Measurements from ENCODE around the gene S100P.
A peak's percentile ranks its signal among the peaks of the same experiment; 100 is the strongest.

Gene S100P

DNA sequence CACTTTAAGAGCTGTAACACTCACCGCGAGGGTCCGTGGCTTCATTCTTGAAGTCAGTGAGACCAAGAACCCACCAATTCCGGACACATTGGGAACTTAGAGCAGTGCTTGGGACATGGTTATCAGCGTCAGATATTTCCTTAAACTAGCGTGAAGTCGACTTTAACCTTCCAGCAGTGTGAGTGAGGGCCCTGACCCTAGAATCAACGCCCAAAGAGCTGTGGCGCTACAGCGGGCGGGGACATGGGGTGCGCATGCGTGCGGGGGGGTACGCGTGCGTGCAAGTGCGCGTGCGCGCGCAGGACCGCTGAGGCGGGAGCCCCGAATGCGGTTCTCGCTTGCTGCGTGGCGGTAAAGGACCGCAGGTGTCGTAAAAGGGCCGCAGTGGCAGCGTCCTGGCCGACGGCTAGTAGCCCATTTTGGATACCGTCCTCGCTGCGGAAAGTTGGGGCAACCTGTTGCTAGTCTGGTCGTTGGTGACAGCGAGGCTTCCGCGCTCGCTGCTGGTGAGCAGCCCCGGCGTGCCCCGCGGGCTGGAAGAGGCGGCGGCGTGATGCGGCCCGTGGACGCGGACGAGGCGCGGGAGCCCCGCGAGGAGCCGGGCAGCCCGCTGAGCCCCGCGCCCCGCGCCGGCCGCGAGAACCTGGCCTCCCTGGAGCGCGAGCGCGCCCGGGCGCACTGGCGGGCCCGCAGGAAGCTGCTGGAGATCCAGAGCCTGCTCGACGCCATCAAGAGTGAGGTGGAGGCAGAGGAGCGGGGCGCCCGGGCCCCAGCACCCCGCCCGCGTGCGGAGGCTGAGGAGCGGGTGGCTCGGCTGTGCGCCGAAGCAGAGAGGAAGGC, 19.8 kb upstream of the S100P start:
- DNase-seq: peak; percentile 90

DNA sequence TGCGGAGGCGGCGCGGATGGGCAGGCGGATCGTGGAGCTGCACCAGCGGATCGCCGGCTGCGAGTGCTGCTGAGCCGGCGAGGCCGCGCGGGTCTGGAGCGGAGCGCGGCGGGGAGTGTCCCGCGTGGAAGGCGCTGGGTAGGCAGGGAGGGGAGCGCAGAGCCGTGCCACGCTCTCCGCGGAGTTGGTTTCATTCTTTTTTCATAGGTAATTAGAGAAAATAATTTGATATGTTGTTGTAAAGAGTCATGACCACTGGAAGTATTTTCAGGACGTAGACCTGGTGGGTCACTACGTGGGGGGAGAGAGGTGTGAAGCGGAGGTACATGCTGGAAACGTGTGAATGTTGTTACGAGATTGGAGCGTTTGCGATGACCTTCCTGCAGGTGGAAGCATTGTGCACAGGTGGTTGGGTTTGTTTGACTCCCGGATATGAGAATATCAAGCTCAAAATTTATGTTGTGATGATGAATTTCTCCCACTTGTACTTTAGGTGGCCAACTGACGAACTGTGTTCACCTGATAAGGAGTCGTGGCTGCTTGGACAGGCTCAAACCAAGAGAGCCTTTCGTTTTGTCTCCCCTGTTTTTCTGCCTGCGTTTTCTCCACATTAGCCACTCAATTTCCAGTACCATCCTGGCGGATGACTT, 19.1 kb upstream of the S100P start:
- DNase-seq: no peak

DNA sequence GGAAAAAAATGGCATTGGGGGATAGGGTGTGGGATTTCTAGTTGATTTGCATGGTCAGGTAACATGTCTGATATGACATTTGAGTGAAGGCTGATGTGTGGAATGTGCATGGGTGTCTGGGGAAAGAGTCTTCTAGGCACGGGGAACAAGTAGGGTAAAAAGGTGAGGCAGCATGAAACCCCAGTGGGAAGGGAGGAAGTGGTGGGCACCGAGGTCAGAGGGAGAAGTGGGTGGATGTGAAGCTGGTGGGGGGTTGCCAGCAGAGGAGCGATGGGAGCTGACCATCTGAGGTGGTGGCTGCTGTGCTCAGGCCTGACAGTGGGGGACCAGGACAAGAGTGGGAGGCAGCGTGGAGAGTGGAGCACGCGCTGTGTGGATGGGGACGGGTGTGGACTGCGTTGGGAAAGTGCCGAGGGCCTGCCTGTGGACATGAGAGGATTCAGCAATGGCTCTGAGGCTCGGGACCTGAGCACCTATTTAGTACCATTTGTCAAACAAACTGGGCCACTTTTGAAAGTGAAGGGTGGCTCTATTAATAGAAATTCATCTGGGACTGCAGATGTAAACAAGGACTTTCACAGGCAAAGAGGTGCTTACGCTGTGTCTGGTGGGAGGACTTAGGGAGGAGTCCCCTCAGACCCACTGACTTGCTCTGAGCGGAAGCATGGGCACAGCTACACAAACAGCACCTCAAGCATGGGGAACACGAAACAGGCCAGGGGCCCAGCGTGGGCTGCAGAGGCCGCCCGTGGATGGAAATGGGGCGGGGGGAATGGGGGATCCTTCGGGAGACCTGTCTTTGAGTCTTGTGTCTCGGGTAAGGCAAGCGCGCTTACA, 16.7 kb upstream of the S100P start:
- no peak for DNase-seq

DNA sequence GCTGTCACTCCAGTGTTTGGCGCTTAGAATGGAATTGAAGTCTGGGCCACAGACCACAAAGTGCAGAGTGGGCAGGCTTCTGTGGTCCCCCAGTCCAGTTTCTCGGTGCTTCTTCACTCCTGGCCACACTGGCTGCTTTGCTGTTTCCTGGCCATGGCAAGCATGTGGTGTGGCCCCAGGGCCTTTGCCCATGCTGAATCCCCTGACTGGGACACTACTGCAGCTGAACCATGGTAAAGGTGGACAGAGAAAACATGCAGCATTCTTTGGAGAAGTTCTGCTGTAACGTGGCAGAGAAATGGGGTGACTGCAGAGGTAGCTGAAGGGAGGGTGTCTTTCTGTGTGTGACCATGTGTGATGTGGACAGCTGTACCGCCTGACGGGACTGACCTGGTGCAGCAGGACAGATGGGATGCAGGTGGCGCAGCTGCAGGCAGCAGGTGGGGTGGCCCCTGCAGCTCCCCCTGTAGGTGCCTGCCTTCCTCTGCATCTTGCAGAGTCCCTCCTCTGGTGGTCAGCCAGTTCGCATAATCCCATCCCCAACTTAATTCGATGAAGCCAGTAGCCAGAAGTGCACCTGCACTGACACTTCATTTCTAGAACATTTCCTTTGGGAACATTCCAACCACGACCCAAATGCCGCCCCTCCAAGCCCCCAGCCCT, 13.2 kb upstream of the S100P start:
- DNase-seq: no peak

DNA sequence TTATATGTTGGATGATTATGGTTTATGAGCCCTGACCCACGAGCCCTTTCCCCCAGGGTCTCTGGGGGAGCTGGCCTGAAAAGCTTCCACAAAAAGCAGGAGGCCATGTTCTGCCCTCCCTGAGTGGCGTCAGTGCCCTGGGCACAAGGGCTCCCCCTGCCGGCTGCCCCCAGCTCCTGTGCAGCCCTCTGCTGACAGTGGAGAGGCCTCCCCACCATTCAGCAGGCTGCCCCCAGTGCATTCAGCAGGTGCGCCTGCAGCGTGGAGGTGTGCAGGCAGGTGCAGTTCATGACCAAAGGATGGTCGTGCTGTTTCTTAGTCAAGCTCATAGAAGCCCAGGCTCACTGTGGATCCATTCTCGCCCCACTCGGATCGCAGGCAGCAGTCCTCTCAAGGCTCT, 12.5 kb upstream of the S100P start:
- DNase-seq: no peak

GRCh38 chr4:6682862-6683590, 10.7 kb upstream of the S100P start:
- DNase-seq: peak; percentile 79

DNA sequence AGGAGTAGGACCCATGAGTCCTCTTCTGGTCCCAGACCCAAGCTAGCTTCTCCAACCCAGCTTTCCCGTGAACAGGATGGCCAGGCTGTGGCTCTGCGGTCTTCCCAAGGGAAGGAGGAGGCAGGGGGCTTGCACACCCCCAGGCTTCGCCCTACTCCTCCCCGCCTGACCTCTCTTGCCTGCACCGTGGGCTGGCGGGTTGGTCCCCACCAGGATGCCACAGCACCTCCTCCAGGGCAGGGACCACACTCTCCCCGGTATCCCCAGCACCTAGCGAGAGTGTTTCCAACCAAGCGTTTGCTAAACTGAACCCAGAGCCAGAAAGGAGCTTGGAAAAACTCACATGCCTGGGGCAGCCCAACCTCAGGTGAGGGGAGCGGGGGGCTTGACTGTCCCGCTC, 9.0 kb upstream of the S100P start:
- DNase-seq: no peak

- DNase-seq: no peak
Measured at GRCh38 chr4:6686104-6686787, 7.4 kb upstream of the S100P start.

GRCh38 chr4:6687947-6688878, 5.5 kb upstream of the S100P start:
- DNase-seq: no peak

DNA sequence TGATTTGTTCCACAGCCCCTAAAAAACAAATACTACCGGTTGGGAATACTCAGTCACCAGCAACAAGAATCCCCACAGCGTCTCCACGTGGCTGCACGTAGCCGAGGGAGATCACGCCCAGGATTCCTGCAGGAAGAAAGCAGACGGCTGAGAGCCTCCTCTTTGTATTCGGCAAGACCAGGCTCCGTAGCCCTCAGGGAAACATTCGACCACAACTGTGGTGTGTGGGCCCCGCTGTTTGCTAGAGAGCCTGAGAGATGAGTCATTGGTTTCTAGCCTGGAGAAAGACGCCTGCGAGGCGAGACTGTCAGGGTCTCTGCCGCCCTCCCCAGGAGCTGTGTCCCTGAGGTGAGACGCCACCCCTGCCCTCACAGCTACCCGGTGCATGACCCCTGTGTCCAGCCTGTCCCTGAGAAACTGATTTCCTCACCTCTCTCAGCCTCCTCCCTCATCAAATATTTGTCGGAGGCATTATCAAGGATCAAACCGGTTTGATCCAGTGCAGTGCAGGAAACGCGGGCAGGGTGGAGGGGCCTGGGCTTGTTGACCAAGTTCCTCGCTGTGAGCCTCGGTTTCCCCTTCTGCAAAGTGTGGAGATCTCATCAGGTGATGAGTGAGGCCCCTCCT, 4.7 kb upstream of the S100P start:
- DNase-seq: peak; percentile 70

DNA sequence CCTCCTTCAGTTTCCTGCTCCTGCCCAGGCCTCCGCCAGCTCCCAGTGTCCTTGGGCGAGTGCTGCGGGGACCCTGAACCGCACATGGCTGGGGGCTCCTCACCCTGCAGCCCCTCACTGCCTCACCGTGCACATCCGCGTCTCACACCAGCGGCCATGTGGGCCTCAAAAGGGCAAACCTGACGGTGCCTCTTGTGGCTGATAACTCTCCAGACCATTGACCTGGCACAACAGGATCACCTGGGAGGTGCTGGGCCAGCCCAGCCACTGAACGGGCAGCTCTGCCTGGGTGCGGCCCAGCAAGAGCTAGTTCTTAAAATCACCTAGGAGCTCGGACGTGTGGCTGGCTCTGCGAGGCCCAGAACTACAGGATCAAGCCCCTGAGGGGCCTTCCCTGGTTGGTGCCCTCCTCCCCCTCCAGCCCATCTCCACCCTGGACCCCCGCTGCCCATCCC, 4.1 kb upstream of the S100P start:
- DNase-seq: no peak

DNA sequence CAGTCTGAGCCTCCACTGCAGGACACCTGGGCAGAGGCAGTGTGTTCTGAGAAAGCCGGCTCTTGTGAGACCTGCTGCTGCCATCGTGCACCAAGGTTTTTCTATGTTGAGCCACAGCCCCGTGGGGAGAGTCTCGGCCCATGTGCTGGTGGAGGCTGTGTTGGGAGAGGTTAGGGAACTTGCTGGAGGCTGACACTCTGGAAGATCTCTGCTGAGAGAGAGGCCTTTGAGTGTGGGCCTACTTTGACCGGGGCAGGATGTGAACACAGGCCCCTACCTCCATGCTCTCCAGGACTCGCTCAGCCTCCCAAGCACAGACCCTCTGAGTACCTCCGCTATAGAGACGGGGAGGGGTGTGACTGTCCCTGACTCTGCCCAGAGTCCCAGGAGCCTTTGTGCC, 1.3 kb upstream of the S100P start:
- no peak for DNase-seq

- peak; percentile 48 for DNase-seq
Measured at GRCh38 chr4:6692806-6693205, 872 bp upstream of the S100P start.

DNA sequence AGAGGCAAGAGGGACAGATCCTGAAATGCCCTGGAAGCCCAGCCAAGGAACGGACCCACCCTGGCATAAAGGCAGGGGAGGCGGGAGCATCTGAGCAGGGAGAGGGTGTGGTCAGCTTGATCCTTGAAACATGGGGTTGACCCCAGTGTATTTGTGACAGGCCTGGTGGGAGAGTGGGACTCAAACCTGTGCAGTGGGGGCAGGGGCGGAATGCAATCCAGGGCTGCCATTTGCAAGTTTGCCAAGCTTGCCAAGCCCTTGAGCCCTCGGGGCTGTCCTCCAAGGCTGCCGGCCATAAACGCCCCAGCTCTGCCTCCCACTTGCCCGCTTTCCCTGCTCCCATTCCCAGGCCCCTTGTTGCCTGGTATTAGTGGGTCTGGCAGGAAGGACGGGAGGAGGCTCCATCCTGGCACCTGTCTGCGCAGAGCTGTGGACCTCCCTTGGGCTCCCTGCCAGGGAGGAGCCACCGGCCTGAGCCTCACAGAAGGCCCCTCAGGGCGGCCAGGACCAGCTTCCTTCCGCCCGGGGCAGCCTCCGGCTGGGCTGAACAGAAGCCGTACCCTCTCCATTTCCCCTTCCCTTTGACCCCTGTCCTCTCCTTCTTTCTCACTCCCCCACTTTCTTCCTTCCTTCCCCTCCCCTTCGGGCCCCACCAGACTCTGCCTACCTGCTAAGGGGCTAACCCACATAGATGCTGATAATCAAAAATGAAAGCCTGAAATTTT, 661 bp downstream of the S100P start:
- peak; percentile 43 for DNase-seq

DNA sequence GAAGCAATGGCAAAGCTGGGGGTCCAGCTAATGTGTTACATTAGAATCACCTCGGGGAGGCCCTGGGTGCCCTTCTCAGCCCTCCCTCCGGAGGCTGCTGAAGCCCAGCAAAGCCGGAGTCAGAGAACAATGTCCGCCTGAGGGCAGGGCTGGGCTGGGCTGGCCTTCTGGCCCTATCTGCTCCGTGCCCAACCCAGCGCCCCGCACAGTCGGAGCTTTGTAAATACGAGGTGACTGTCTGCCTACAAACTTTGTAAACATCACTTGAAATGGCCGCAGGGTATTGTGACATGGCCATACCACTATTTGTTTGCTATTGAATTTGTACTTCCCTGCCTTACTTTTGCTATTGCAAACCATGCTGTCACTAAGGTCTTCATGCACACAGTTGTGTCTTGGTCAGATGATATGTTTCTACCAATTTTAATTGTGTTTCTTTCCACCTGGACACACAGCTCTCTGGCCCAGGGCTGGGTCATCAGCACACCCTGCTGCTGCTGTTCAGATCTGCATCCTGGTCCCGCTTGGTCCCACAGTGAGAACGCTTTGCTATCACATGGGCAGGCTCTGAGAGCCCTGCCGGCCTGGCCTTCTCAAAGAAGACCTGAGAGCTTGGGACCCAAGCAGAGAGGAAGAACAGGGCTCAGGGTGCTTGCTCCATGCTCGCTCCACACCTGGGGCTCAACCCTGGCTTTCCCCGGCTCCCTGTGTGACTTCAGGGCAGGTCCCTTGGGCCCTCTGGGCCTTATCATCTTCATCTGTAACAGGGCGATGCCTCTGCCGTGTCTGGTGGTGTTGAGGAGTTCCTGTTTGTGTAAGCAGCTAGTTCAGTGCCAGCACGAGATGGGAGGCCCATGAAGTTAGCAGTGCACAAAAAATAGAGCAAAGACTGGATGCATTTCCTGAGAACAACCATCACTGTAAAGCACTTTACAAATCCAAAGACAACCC, 2.3 kb downstream of the S100P start:
- DNase-seq: peak; percentile 84

GRCh38 chr4:6696611-6697010, 2.9 kb downstream of the S100P start:
- peak; percentile 54 for DNase-seq

DNA sequence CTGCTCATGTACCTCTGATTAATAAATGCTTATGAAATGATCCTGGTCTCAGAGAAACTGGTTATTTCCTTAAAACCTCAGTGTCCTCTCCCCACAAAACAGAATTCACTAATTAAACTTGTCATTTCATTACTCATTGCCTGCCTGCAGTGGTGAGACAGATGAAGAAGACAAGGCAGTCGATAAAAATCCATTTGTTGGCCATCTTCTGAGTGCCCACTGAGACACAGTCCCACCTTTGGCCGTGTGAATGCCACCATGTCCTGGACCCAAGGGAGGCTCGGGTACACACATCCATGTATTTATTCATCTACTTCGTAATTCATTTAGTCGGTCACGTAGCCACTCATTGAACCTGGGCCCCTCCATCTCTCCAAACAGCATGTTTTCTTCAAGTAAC, 3.5 kb downstream of the S100P start:
- DNase-seq: no peak

DNA sequence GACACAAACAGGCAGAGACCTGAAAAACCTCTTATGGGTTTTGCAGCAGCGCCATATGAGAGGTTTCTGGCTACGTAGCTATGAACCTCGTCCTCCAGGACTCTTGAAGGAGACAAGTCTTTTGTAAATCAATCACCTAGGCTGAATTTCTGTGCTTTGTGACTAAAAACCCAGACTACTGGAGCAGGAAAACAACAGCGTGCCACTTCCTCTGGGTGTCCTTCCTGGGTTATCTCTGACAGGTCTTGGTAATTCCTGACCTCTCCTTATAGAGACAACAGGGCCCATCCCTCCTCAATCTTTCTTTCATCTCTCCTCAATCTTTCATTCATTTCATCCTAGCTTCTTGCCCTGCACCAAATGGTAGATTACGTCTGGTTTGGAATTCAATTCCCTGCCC, 5.7 kb downstream of the S100P start:
- no peak for DNase-seq
